Esophagus squamous epithelium (tissue), 4 donors: Measurements from ENCODE around the gene FKBP4.

Experiments used
- POLR2A ChIP-seq, 4 donors: fragments of 450-650 bp; IDR thresholded peaks; one replicate each; pipeline ENCODE4 v1.6.1; 2017; ENCODE audit warnings: antibody characterized with exemption in 4 of 4, mild to moderate bottlenecking in 4 of 4, moderate library complexity in 3 of 4
- TF ChIP-seq, protein P1 (sequence below), 6 experiments: fragments of 450-650 bp in 4 of 6; fragments of 200-600 bp in 2 of 6; sonication (generic) in 2 of 6; IDR thresholded peaks; one replicate each; pipeline ENCODE4 v1.5.1; 2016 to 2019; ENCODE audit warnings: antibody characterized with exemption in 6 of 6, mild to moderate bottlenecking in 4 of 6, moderate library complexity in 4 of 6

DNA sequence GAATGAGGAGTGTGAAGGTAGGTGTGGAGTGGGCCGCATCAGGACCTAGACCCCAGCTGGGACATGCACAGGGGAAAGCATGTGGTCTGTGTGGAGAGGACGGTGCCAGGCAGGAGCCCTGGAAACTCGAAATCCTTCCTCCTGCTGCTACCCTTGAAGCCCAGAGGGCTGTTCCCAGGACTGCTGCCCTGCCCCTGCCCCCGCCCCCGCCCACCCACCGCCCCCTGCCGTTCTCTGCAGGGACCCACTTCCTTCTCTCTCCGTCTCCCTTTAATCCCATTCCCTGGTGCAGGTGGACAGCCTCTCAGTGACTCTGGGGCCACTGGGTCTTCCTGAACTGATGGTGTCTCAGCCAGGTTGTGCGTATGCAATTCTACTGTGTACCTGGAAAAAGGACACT, 25.7 kb downstream of the FKBP4 start:
- no peak for TF ChIP-seq POLR2A (IDR thresholded peaks at IDR 0.05)
- TF ChIP-seq, protein P1, sequence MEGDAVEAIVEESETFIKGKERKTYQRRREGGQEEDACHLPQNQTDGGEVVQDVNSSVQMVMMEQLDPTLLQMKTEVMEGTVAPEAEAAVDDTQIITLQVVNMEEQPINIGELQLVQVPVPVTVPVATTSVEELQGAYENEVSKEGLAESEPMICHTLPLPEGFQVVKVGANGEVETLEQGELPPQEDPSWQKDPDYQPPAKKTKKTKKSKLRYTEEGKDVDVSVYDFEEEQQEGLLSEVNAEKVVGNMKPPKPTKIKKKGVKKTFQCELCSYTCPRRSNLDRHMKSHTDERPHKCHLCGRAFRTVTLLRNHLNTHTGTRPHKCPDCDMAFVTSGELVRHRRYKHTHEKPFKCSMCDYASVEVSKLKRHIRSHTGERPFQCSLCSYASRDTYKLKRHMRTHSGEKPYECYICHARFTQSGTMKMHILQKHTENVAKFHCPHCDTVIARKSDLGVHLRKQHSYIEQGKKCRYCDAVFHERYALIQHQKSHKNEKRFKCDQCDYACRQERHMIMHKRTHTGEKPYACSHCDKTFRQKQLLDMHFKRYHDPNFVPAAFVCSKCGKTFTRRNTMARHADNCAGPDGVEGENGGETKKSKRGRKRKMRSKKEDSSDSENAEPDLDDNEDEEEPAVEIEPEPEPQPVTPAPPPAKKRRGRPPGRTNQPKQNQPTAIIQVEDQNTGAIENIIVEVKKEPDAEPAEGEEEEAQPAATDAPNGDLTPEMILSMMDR (IDR thresholded peaks at IDR 0.05) = no peak
